Psoas muscle (tissue), 8 donors: ENCODE measurements around the gene INTS11. TPM values are rescaled to one million over a fixed set of nuclear protein-coding genes. Genes with fewer than 3 reads are reported as not detected.

Source experiments
- ATAC-seq, 4 donors: fragments of 200-7000 bp; cut with Tn5 transposase; one replicate each; pipeline ENCODE4 v1.9.1; 2020; ENCODE audit warnings: moderate library complexity in 3 of 4, mild to moderate bottlenecking in 2 of 4
- DNase-seq, 2 donors: peaks; one replicate each; pipeline ENCODE4 v3.0.0-alpha.2; 2020
- H3K27ac ChIP-seq: fragments of 200-600 bp; one replicate; pipeline ENCODE4 v1.8.0; 2022
- H3K27me3 ChIP-seq, 3 donors: fragments of 200-600 bp in 1 of 3; one replicate each; pipeline versions ENCODE4 v1.6.1 to v1.8.0; 2013 to 2022; ENCODE audit warnings: low read length in 2 of 3, mild to moderate bottlenecking in 2 of 3, moderate library complexity in 1 of 3; ENCODE audit not compliant: insufficient read depth in 3 of 3
- H3K36me3 ChIP-seq, 2 donors: fragments of 200-600 bp in 1 of 2; one replicate each; pipeline versions ENCODE4 v1.6.1 to v1.8.0; 2013 to 2022; ENCODE audit warnings: low read depth in 1 of 2, mild to moderate bottlenecking in 1 of 2, moderate library complexity in 1 of 2; ENCODE audit not compliant: insufficient read depth in 1 of 2
- H3K4me1 ChIP-seq: fragments of 200-600 bp; one replicate; pipeline ENCODE4 v1.8.0; 2022
- H3K4me3 ChIP-seq: fragments of 200-600 bp; one replicate; pipeline ENCODE4 v1.8.0; 2022; ENCODE audit warnings: mild to moderate bottlenecking
- H3K9me3 ChIP-seq: fragments of 200-600 bp; one replicate; pipeline ENCODE4 v1.8.0; 2022
- WGBS, 3 donors: extraction: QIAGEN DNeasy Blood & Tissue Kit; methylation state at CpG; one replicate each; pipeline versions ENCODE4 v1.1.6 to v1.1.7; 2013; 5-methylcytosine and 5-hydroxymethylcytosine counted together
- intact Hi-C, 2 donors: fragments of 100-400 bp; cut with DNase I; formaldehyde crosslinking; loops; one replicate each; pipeline versions ENCODE4 v1.11.0 to v1.14.2; 2022
- polyA plus RNA-seq, 3 donors: library from polyadenylated mRNA; stranded (reverse); fragments of 200-250 nt; gene quantifications; one replicate each; pipeline ENCODE4 v1.2.3, GENCODE V29; 2013
- total RNA-seq, 4 donors: library from RNA; stranded (reverse); fragmentation: NEBNext Ultra II Directional in 2 of 4; extraction: Animal tissue kit (Norgen Biotek cat#: 25700) in 2 of 4; gene quantifications; one replicate each; pipeline versions ENCODE4 v1.2.1 to v1.2.4, GENCODE V29; 2021 to 2023
- TF ChIP-seq, protein P1 (sequence below): fragments of 200-600 bp; IDR thresholded peaks from one replicate; pipeline ENCODE4 v1.8.0; 2022; ENCODE audit warnings: antibody characterized with exemption
- donor health status: healthy with polysubstance abuse.
- donor health status: DM: no; HTN: no; CAD: no; lungs with moderate emphysema.
- donor health status: Bipolar disorder and iron deficiency.
- donor health status: healthy.
- donor health status: DM: yes; HTN: yes; CAD: no.
- donor health status: DM: no; HTN: no; CAD: no.
- donor health status: DM: no; HTN: no; CAD: no.
- donor health status: DM: yes; HTN: yes; CAD: no.

INTS11 gene
- total and polyA plus RNA-seq, 7 donors: 55.6 to 80.8 (median 71.2) TPM

DNA sequence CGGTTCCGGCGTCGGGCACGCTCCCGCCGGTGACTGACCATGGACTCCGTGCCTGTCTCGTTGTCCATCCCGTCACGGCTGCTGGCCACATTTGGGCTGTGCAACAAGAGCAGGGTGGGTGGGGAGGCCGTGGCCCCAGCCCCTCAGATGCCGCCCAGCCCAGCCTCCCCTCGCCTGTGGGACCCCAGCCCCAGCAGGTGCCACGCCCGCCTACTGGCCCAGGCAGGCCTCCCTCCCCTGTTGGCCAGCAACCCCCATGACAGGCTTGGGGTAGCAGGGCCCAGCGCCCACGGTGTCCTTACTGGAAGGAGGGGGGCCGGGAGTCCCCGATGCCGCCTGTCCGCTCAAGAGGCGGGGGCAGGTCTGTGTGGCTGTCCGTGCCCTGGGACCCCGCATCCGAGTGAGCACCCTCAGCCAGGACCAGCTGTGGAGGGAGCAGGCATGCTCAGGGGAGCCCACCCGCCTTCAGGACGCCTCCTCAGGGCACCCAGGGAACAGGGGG lies 17.7 kb upstream of the INTS11 start:
- DNase-seq: no peak
- intact Hi-C loops: loop anchor here in 1 of 2 donors (2.0 kb wide), 1 partner anchor 13 kb away; no protein-coding TSS in a partner anchor
- H3K9me3 ChIP-seq: no peaks in the 10 kb centered on the region

DNA sequence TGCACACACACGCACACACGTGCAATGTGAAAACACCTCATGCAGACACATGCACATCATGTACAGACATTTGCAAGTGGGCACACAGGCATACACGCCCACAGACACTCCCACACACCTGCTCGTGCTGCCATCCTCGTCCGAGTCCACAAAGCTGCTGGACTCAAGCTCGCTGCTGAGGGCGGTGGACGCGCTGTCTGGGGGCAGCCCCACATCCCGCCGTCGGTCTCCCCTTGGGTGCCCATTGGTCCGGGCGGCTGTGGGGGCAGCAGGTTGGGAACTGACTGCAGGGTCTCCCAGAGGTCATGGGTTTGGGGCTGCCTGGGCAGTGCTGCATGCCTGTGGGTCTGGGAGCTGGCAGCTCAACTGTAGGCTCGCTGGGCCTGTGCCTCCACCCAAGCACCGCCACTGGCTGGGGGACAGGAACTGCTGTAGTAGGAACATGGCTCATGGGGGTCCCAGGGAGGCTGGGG lies 17.1 kb upstream of the INTS11 start:
- WGBS, 3 donors: 85 to 88% (median 86%) methylated on average over 17 of the region's 17 CpGs
- Histone ChIP-seq H3K9me3 (no peaks in the 10 kb centered on the region), H3K4me1 (peaks cover 42% of the 10 kb centered on the region), H3K36me3 (peaks cover 6 to 44% of the 10 kb centered on the region in 2 donors), H3K27ac (no peak overlapping the region), H3K27me3 (no peaks in the 10 kb centered on the region), H3K4me3 (no peak overlapping the region)
- no peak for DNase-seq
- ATAC-seq: no peak
- TF ChIP-seq, protein P1, sequence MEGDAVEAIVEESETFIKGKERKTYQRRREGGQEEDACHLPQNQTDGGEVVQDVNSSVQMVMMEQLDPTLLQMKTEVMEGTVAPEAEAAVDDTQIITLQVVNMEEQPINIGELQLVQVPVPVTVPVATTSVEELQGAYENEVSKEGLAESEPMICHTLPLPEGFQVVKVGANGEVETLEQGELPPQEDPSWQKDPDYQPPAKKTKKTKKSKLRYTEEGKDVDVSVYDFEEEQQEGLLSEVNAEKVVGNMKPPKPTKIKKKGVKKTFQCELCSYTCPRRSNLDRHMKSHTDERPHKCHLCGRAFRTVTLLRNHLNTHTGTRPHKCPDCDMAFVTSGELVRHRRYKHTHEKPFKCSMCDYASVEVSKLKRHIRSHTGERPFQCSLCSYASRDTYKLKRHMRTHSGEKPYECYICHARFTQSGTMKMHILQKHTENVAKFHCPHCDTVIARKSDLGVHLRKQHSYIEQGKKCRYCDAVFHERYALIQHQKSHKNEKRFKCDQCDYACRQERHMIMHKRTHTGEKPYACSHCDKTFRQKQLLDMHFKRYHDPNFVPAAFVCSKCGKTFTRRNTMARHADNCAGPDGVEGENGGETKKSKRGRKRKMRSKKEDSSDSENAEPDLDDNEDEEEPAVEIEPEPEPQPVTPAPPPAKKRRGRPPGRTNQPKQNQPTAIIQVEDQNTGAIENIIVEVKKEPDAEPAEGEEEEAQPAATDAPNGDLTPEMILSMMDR: no peak
- intact Hi-C loops: loop anchor here in 1 of 2 donors (2.0 kb wide), 1 partner anchor 13 kb away; no protein-coding TSS in a partner anchor

More for the DNA sequence above, 17.7 kb upstream of the INTS11 start:
- Histone ChIP-seq H3K27ac (no peak overlapping the region), H3K4me1 (peaks cover 46% of the 10 kb centered on the region), H3K36me3 (peaks cover 6 to 38% of the 10 kb centered on the region in 2 donors), H3K4me3 (no peak overlapping the region), H3K27me3 (no peaks in the 10 kb centered on the region)
- TF ChIP-seq, protein P1: no peak
- ATAC-seq: no peak
- 88 to 91% (median 89%) methylated on average over 25 to 28 of the region's 28 CpGs for WGBS, 3 donors

DNA sequence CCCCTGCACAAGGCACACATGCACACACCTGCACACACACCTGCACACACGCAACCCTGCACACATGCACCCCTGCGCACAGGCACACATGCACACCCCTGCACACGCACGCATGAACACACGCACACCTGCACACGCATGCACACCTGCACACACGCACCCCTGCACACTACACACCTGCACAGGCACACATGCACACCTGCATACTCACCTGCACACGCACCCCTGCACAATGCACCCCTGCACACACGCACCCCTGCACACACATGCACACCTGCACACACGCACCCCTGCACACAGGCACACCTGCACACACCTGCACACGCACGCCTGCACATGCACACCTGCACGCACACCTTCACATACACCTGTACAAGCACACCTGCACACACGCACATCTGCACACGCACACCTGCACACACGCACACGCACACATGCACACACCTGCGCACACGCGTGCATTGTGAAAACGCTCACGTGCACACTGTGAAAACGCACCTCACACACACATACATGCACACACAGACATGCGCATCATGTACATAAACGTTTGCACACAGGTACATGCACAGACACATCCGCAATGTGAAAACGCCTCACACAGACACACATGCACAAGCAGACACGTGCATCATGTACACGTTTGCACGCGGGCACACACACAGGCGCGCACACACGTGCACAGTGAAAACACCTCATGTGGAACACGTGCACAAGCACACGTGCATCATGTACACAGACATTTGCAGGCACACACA lies 16.5 kb upstream of the INTS11 start:
- no peak overlapping the region for H3K4me3 ChIP-seq
- TF ChIP-seq, protein P1: no peak
- DNase-seq: no peak
- no peaks in the 10 kb centered on the region for H3K27me3 ChIP-seq
- H3K9me3 ChIP-seq: no peaks in the 10 kb centered on the region
- peaks cover 6 to 50% of the 10 kb centered on the region in 2 donors for H3K36me3 ChIP-seq
- intact Hi-C loops: no loop called here
- 89 to 94% (median 91%) methylated on average over 36 of the region's 36 CpGs for WGBS, 3 donors
- H3K27ac ChIP-seq: no peak overlapping the region
- no peak for ATAC-seq
- peaks cover 36% of the 10 kb centered on the region for H3K4me1 ChIP-seq

DNA sequence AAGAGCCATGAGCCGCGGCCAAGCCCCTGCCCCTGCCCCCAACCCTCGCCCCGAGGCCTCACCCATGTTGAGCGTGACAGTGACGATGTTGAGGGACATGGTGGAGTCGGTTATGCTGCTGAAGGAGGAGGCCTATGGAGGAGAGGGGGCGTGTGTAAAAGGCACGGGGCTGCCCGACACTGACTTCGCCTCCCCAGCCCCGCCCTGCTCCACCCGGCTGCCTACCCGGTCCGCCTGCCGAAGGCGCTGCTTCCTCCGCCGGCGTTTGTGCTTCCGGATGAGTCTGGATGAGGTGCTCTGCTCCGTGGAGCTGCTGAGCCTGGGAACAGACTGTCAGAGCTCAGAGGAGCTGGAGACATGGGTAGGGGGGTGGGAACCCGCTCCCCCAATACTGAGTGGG lies 15.7 kb upstream of the INTS11 start:
- 84 to 89% (median 84%) methylated on average over 23 of the region's 23 CpGs for WGBS, 3 donors

More for the DNA sequence above, 15.7 kb upstream of the INTS11 start:
- ATAC-seq: no peak
- H3K27me3 ChIP-seq: no peaks in the 10 kb centered on the region
- H3K36me3 ChIP-seq: peaks cover 6 to 58% of the 10 kb centered on the region in 2 donors
- H3K4me1 ChIP-seq: peaks cover 28% of the 10 kb centered on the region
- intact Hi-C loops: no loop called here
- H3K27ac ChIP-seq: no peak overlapping the region
- no peak for DNase-seq
- no peak overlapping the region for H3K4me3 ChIP-seq
- TF ChIP-seq, protein P1: no peak
- H3K9me3 ChIP-seq: no peaks in the 10 kb centered on the region
